ENCODE data around the gene TUBA4B.

DNA sequence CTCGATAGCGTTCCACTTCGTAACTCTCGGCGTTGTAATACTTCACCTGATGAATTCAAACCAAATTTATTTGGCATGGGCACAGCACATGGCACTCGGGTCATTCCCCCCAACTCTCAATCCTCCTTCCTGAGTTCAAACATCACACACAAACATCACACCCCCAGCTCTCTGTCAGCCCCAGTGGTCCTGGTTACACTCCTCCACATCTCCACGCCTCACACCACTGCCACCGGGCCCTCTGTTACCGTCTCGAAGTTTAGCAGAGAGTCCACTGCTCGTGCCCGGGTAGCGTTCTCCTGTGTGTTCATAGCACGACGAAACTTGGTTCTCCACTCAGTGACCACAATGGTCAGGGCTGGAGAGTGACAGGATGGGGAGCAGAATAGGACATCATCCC lies 38.9 kb upstream of the TUBA4B start:
- TF ChIP-seq, protein P1, sequence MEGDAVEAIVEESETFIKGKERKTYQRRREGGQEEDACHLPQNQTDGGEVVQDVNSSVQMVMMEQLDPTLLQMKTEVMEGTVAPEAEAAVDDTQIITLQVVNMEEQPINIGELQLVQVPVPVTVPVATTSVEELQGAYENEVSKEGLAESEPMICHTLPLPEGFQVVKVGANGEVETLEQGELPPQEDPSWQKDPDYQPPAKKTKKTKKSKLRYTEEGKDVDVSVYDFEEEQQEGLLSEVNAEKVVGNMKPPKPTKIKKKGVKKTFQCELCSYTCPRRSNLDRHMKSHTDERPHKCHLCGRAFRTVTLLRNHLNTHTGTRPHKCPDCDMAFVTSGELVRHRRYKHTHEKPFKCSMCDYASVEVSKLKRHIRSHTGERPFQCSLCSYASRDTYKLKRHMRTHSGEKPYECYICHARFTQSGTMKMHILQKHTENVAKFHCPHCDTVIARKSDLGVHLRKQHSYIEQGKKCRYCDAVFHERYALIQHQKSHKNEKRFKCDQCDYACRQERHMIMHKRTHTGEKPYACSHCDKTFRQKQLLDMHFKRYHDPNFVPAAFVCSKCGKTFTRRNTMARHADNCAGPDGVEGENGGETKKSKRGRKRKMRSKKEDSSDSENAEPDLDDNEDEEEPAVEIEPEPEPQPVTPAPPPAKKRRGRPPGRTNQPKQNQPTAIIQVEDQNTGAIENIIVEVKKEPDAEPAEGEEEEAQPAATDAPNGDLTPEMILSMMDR (IDR thresholded peaks at IDR 0.05) = no peak
- no peak for TF ChIP-seq POLR2A (IDR thresholded peaks at IDR 0.05)

Measured in body of pancreas (tissue), 4 donors.